HEK293T (cell line): ENCODE results near the gene PKP1.

Source experiments
- HDGF ChIP-seq: fragments of 450-650 bp; IDR thresholded peaks from 2 replicates; pipeline ENCODE4 v1.6.1; 2017; ENCODE audit warnings: antibody characterized with exemption, borderline replicate concordance
- SUZ12 ChIP-seq: fragments of 450-650 bp; IDR thresholded peaks from 2 replicates; pipeline ENCODE4 v1.6.1; 2016; ENCODE audit warnings: mild to moderate bottlenecking

DNA sequence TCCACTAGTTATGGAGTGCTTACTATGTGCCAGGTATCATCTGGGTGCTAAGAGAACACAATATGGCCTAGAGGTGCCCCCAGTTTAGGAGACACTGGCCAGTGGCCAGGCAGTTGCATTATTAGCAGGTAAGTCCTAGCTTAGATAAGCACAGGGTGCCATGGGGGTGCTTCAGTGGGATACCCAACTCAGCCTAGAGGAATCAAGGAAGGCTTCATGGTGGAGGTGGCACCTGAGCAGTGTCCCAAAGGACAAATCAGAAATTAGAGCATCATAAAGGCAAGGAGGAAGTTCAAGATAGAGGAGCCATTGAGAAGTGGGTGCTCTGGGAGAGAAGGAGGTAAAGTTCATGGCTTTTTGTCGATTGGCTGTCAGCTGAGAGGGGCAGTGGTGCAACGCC is 31.9 kb upstream of the PKP1 start:
- TF ChIP-seq SUZ12 (no peak), HDGF (no peak)
